Esophagus muscularis mucosa (tissue), 3 donors: ENCODE measurements around the gene RNF141.

Source experiments
- POLR2AphosphoS5 ChIP-seq, 2 donors: sonication (generic); formaldehyde crosslinking; IDR thresholded peaks; one replicate each; pipeline ENCODE4 v1.6.1; 2017; ENCODE audit warnings: antibody characterized with exemption in 2 of 2
- TF ChIP-seq, protein P1 (sequence below), 3 experiments: fragments of 200-600 bp in 2 of 3; fragments of 450-650 bp in 1 of 3; sonication (generic) in 2 of 3; IDR thresholded peaks; one replicate each; pipeline ENCODE4 v1.5.1; 2017 to 2019; ENCODE audit warnings: antibody characterized with exemption in 3 of 3, mild to moderate bottlenecking in 2 of 3, moderate library complexity in 1 of 3

DNA sequence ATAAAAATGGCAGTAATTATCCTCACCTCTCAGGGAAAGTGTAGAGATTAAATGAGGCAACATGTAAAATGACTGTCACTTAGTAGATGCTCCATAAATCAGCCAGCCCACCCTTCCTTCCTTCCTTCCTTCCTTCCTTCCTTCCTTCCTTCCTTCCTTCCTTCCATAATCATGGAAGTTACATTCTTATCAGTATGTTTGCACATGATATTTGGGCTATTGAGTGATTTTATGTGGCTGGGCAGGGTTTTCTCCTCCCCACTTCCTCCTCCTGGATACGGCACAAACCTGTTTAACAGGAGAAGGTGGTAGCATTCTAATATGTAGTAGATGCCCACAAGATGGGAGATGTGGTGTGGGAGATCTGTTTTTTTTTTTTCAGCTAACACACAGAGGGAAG, 15.6 kb upstream of the RNF141 start:
- TF ChIP-seq, protein P1, sequence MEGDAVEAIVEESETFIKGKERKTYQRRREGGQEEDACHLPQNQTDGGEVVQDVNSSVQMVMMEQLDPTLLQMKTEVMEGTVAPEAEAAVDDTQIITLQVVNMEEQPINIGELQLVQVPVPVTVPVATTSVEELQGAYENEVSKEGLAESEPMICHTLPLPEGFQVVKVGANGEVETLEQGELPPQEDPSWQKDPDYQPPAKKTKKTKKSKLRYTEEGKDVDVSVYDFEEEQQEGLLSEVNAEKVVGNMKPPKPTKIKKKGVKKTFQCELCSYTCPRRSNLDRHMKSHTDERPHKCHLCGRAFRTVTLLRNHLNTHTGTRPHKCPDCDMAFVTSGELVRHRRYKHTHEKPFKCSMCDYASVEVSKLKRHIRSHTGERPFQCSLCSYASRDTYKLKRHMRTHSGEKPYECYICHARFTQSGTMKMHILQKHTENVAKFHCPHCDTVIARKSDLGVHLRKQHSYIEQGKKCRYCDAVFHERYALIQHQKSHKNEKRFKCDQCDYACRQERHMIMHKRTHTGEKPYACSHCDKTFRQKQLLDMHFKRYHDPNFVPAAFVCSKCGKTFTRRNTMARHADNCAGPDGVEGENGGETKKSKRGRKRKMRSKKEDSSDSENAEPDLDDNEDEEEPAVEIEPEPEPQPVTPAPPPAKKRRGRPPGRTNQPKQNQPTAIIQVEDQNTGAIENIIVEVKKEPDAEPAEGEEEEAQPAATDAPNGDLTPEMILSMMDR (IDR thresholded peaks at IDR 0.05), result no peak
- TF ChIP-seq POLR2AphosphoS5 (IDR thresholded peaks at IDR 0.05), result no peak
